ENCODE measurements around the gene FCRL5. TPM values are rescaled to one million over a fixed set of nuclear protein-coding genes. Genes with fewer than 3 reads are reported as not detected.

Gene FCRL5
- total and polyA plus RNA-seq, 10 of the 15 experiments (the other 5 are each of a cell fraction or from before 2014, with no cell fraction given): 1.1 to 136 (median 7.0) TPM

DNA sequence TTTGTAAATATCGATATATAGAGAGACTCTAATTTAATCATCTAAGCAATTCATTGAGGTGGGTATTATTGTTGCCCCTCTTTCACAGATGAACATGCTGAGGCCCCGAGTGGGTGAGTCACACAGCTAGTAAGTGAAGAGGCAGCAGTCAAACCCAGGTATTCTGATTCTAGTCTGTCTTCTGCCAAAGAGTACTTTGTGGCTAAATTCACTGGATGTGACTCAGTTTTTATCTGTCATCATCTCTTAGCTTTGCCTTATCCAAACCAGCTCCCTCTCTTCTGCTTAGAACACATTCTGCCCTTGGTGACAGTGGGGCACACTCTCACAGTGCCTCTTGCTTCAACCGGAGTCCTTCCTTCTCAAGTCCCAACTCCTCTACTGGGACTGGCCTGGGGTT, 11.5 kb downstream of the FCRL5 start:
- Histone ChIP-seq H2AFZ (ENCODE audit: control insufficient read depth, low read depth, low read length) (no peak overlapping the region), H4K20me1 (ENCODE audit: control insufficient read depth, insufficient read depth) (no peaks in the 10 kb centered on the region), H3K27ac (ENCODE audit: control insufficient read depth, insufficient read depth) (no peak overlapping the region), H3K4me2 (ENCODE audit: control insufficient read depth, insufficient read depth) (no peak overlapping the region), H3K4me3 (no peak overlapping the region), H3K36me3 (ENCODE audit: control insufficient read depth in 2 of 2, insufficient read depth in 2 of 2, low read length in 1 of 2) (no peaks in the 10 kb centered on the region; a peak in 1 of 4 replicates), H3K9ac (ENCODE audit: control insufficient read depth, insufficient read depth, low read length) (no peak overlapping the region), H3K4me1 (ENCODE audit: control insufficient read depth, insufficient read depth, low read length) (peaks cover 6% of the 10 kb centered on the region; the same call in 1 of the 2 replicates), H3K9me3 (replicated peaks; ENCODE audit: control insufficient read depth, insufficient read depth, low read length) (no peaks in the 10 kb centered on the region), H3K79me2 (ENCODE audit: control insufficient read depth, insufficient read depth, low read length) (no peaks in the 10 kb centered on the region), H3K27me3 (replicated peaks in 1 of 2; ENCODE audit: control insufficient read depth in 2 of 2, insufficient read depth in 2 of 2, low read length in 1 of 2) (0 out of 4 replicates have a peak, but pooled peaks cover 0 to 3% of the 10 kb centered on the region in 2 experiments)
- TF ChIP-seq SUZ12 (IDR thresholded peaks at IDR 0.05; ENCODE audit: unreplicated experiment) (no peak), MYC (IDR thresholded peaks at IDR 0.05; ENCODE audit: insufficient read depth, insufficient read length, insufficient replicate concordance, low read length, severe bottlenecking) (no peak), EGR1 (IDR thresholded peaks at IDR 0.05; ENCODE audit: borderline replicate concordance in 1 of 2, low read depth in 2 of 2, low read length in 2 of 2) (no peak), ZBTB33 (IDR thresholded peaks at IDR 0.05) (no peak), NFIC (IDR thresholded peaks at IDR 0.05; ENCODE audit: low read depth, low read length) (no peak), E4F1 (IDR thresholded peaks at IDR 0.05; ENCODE audit: borderline replicate concordance, partially characterized antibody) (no peak), TAF1 (IDR thresholded peaks at IDR 0.05; ENCODE audit: borderline replicate concordance, low read depth, low read length) (no peak)
- ChIA-PET POLR2A (no interaction called here), RAD21 (ENCODE audit: unreplicated experiment) (no interaction called here), CTCF (no interaction called here), SMC1A (ENCODE audit: uncharacterized antibody, unreplicated experiment) (interaction anchor here (1.7 to 2.6 kb wide), 3 partner anchors 10 to 24 kb away, joined by 5 to 11 read pairs (median 6); no protein-coding TSS in a partner anchor)
- in situ Hi-C loops (cut with MboI) (no loop called here), intact Hi-C loops (cut with micrococcal nuclease; ENCODE audit: unreplicated experiment) (no loop called here)
- FAIRE-seq (no peak), ATAC-seq (no peak), DNase-seq (ENCODE audit: low read depth, low spot score) (no peak)
- BruUV-seq (replicated peaks): no TSS peak
- WGBS (ENCODE audit: insufficient coverage, insufficient replicate concordance, low lambda C conversion rate, missing lambda C conversion rate): 80% methylated on average over 3 of the region's 3 CpGs

Data from GM12878 (cell line).